HG02852 (cell line): ENCODE results near the gene KRTAP13-3.

Experiments
- ATAC-seq: cut with Tn5 transposase; IDR thresholded peaks from one replicate; pipeline ENCODE4 v1.9.1; 2021; ENCODE audit warnings: mild to moderate bottlenecking, moderate library complexity; ENCODE audit not compliant: unreplicated experiment

The KRTAP13-3 gene, protein sequence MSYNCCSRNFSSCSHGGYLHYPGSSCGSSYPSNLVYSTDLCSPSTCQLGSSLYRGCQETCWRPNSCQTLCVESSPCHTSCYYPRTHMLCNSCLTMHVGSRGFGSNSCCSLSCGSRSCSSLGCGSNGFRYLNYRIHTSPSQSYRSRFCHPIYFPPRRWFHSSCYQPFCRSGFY

DNA sequence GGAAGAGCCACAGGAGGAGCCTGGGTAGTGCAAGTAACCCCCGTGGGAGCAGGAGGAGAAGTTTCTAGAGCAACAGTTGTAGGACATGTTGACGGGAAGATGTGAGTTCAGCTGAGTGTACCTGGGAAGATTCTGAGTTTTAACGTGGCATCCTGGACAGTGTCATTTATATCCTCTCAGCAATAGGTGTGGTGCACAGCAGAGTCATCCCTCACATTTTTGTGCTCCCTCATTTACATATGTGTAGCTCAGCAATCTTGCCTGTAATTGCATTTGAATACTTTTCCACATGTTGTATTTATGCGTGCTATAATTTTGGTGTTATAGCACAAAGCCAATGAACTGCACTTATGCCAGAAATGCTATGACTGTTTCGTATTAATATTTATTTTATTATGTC, at the start of gene KRTAP13-3:
KRTAP13-3 (minus strand) TSS at position 101 of the 400 bp plus-strand sequence; CDS start at position 87, 14 bp downstream.
- ATAC-seq = no peak

DNA sequence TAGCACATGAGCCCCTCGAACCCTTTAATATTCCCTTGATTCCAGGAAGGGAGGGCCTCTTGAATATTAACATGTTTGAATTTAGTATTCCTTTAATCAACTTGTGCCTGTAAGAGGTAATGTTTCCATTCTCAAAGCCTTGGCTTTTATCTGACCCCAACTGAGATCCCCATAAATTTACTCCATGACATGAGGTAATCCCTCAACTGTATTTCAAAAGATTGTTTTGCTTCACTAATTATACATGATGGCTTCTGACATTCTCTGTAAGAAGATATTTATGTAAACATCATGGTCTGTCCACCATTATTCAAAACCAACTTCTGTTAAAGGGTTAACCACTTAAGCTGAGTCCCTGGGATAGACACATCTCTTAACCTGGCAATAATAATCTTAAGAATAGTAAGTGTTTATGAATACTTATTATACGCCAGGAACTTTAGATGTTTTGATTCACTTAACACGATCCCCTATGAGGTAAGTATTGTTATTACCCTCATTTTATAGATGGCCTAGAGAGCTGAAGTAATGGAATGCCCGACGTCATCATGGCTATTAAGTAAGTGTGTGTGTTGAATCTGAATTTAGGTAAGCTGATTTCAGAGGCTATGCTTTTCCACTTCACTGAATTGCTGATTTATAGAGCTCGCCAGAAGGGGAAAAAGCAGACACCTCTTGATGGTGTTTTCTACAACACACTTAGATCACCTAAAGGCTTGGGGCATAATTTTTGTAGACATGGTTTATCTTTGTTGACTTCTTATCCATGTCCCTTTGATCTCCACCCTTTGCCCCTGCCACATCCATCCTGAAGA, 43.4 kb upstream of the KRTAP13-3 start:
- ATAC-seq = no peak

- ATAC-seq = no peak
These were observed 38.0 kb upstream of the KRTAP13-3 start for GRCh38 chr21:30463713-30464112.

GRCh38 chr21:30448514-30448913, 22.8 kb upstream of the KRTAP13-3 start:
- no peak for ATAC-seq

- no peak for ATAC-seq
These were observed 21.3 kb upstream of the KRTAP13-3 start for GRCh38 chr21:30447056-30447455.

GRCh38 chr21:30444204-30444603, 18.5 kb upstream of the KRTAP13-3 start:
- no peak for ATAC-seq

DNA sequence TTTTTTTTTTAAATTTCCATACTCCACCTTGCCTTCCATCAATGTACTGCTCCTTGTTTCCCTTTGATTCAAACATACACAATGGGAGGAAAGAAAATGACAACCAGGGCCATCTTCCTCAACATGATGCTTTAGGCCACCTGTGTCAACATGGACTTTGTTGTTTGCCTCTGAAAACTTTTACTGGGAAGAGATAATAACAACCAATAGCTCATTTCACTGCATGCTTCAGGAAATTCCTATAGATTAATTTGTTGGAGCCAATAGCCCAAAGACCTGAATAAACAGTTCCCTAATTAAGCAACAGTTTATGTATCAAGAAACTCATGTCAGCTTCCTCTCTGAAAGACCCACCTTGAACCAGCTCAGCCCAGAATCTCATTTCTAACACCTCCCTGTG, 17.5 kb upstream of the KRTAP13-3 start:
- ATAC-seq = no peak

GRCh38 chr21:30439975-30440374, 14.2 kb upstream of the KRTAP13-3 start, which contains the start of gene KRTAP15-1:
TSS of gene KRTAP15-1 (plus strand) at chr21:30440275. CDS start at chr21:30440328, 53 bp downstream.
- no peak for ATAC-seq

- no peak for ATAC-seq
These were observed 11.4 kb upstream of the KRTAP13-3 start for GRCh38 chr21:30437010-30437565.

DNA sequence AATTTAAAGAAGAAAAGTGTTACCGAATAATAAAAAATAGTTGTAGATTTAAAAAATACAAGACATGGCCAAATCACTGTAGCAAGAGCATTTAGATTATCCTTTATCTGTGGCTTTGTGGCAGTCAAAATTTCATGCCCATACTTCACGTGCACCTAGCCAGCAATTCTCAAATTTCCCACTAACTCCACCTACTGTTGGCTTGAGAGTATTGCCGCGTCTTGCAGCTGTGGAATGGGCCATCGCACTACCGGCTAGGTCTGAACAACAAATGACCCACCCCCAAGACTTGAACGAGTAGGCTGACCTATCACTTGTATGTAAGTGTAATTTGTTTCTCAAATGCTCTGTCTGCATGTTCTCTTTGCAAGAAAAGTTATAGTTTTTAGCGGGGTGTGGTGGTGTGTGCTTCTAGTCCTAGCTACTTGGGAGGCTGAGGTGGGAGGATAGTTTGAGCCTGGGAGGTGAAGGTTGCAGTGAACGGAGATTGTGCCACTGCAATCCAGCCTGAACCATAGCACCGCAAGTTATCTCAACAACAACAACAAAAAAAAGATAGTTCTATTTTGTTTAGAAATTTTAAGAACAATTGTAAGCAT, 8.4 kb upstream of the KRTAP13-3 start:
- peak; percentile 51 for ATAC-seq

DNA sequence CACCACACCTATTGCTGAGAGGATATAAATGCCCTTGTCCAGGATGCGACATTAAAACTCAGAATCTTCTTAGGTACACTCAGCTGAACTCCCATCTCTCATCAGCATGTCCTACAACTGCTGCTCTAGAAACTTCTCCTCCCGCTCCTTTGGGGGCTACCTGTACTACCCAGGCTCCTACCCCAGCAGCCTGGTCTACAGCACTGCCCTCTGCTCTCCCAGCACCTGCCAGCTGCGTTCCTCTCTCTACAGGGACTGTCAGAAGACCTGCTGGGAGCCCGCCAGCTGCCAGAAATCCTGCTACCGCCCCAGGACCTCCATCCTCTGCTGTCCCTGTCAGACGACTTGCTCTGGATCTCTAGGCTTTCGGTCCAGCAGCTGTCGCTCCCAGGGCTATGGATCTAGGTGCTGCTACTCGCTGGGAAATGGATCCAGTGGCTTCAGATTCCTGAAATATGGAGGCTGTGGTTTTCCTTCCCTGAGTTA, 4.5 kb upstream of the KRTAP13-3 start, which contains the start of gene KRTAP13-4:
KRTAP13-4 (plus strand) TSS at position 51 of the 486 bp plus-strand sequence; CDS start at position 107, 56 bp downstream.
- ATAC-seq = no peak

GRCh38 chr21:30426731-30427130, 1.0 kb upstream of the KRTAP13-3 start:
- no peak for ATAC-seq

- no peak for ATAC-seq
These were observed 9.7 kb downstream of the KRTAP13-3 start for GRCh38 chr21:30415993-30416392.

- no peak for ATAC-seq
These were observed 16.8 kb downstream of the KRTAP13-3 start for GRCh38 chr21:30408782-30409494.

- ATAC-seq = no peak
These were observed 30.0 kb downstream of the KRTAP13-3 start, which contains the start of gene KRTAP13-1 for GRCh38 chr21:30395731-30396130. TSS of gene KRTAP13-1 (plus strand) at chr21:30396031. CDS start at chr21:30396087, 56 bp downstream.

DNA sequence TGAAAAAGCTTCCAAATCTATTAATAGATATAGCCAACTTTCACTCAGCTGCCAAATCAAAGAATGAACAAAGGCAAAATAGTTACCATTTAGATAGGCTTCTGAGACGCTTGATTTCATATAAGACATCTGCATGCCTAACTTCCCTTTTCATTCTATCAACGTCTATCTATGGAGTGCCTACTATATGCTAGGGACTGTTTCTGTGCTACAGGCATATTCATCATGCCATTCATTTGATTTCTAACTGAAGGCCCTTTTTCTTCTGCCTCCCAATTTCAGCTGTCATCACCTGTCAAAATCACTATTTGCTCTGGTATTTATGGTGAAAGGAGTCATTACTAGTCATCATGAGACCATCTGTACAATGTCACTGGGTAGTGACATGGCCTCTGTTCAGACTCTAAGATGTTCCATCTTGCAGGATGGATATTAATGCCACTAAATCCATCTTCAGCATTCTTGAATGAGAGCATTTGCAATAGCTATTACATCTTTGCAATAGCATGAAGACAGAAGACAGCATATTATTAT, 34.2 kb downstream of the KRTAP13-3 start:
- no peak for ATAC-seq

GRCh38 chr21:30382201-30382600, 43.5 kb downstream of the KRTAP13-3 start:
- ATAC-seq = no peak
